ENCODE results near the gene YWHAE.

YWHAE gene

GRCh38 chr17:1304962-1305563, 95.0 kb downstream of the YWHAE start:
- DNase-seq, result no peak
- peaks cover 51% of the 10 kb centered on the region for H3K4me1 Mint-ChIP-seq
- peaks cover 29% of the 10 kb centered on the region for H3K27me3 Mint-ChIP-seq (ENCODE audit: low read depth, poor library complexity)
- no peak for TF ChIP-seq CTCF (IDR thresholded peaks at IDR 0.05)
- no peak overlapping the region for H3K27ac Mint-ChIP-seq
- H3K4me3 Mint-ChIP-seq, result no peak overlapping the region
- H3K36me3 Mint-ChIP-seq (ENCODE audit: low read depth), result no peaks in the 10 kb centered on the region
- H3K9me3 Mint-ChIP-seq, result peaks cover 7% of the 10 kb centered on the region

DNA sequence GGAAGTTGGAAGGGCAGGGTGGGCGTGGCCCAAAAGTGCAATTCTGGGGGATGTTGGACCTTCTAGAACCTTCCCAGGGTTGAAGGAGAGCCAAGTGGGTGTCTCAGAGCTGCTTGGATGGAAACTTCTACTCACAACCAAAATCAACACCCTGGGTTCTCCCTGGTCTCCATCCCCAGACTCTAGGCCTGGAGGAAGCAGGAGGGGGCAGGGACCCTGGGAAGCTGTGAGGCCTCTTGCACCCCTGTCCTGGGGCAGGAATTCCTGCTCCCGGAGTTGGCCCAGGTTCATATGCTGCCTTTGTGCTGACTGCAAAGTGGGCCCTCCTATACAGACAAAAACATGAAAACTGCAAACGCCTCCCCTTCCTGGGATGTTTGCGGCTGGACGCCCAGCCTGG, 95.5 kb downstream of the YWHAE start:
- DNase-seq, result no peak
- Mint-ChIP-seq H3K4me3 (no peak overlapping the region), H3K9me3 (peaks cover 7% of the 10 kb centered on the region), H3K36me3 (ENCODE audit: low read depth) (no peaks in the 10 kb centered on the region), H3K4me1 (peaks cover 55% of the 10 kb centered on the region), H3K27me3 (ENCODE audit: low read depth, poor library complexity) (peaks cover 29% of the 10 kb centered on the region), H3K27ac (no peak overlapping the region)
- TF ChIP-seq CTCF (IDR thresholded peaks at IDR 0.05), result no peak

DNA sequence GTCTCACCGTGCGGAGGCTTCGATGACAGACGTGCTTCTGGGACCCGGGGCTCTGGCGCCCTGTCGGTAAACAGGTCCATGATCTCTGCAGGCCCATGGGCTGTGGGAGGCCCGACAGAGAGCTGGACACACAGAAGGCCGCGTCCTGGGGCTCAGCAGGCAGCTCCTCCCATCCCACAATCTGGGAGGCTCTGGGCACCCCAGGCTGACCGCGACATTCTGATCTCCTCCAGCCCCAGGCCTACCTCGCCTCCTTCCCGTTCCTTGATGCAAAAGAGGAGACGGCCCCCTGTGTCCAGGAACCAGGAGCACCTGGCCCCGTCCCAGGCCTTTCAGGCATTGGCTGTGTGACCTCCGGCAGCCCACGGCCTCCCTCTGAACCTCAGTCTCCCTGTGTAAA, 97.3 kb downstream of the YWHAE start:
- no peak for TF ChIP-seq CTCF (IDR thresholded peaks at IDR 0.05)
- DNase-seq, result no peak
- Mint-ChIP-seq H3K27ac (no peak overlapping the region), H3K4me1 (peaks cover 62% of the 10 kb centered on the region), H3K9me3 (peaks cover 7% of the 10 kb centered on the region), H3K36me3 (ENCODE audit: low read depth) (no peaks in the 10 kb centered on the region), H3K4me3 (no peak overlapping the region), H3K27me3 (ENCODE audit: low read depth, poor library complexity) (peaks cover 38% of the 10 kb centered on the region)

DNA sequence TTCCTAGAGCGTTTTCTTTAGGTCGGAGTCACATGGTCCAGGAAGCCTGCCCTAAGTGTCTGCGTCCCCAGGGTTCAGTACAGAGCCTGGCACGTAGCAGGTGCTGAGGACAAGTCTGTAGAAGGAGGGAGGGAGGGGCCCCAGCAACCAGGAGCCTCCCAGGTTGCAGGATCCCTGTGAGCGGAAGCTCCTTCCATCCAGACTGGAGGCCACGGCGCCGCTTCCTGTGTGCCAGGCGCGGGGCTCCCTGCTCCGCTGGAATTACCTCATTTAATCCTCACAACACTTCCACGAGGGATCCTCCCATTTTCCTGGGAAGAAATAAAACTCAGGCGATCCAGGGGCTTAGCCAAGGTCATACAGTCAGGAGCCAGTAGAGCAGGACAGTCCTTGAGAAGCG, 98.5 kb downstream of the YWHAE start:
- Mint-ChIP-seq H3K27me3 (ENCODE audit: low read depth, poor library complexity) (peaks cover 38% of the 10 kb centered on the region), H3K9me3 (peaks cover 2% of the 10 kb centered on the region)

DNA sequence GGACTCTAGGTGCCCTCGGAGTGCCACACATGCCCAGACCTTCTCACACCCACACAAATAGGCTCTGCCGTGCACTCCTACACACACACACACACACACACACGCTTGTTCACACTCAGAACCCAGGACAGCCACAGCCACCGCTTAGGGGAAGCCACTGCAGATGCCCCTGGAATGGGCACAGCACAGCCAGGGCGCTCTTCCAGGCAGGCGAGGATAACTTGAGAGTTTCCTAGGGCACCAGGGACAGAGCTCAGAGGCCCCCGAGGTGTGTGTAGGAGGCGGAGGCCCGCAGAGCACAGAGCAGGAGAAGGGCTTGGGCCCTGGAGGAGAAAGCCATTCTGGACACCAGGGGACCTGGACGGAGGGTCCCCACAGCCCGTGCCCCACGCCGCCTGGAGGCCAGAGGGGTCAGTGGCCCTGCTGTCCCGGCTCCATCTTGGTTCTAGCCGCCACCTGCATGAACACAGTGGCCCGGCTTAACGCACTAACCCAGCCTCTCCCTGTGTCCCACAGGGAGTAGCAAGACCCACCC, 99.6 kb downstream of the YWHAE start:
- Mint-ChIP-seq H3K27ac (peak overlapping the region; percentile 71), H3K9me3 (no peaks in the 10 kb centered on the region), H3K27me3 (ENCODE audit: low read depth, poor library complexity) (peaks cover 37% of the 10 kb centered on the region), H3K4me3 (no peak overlapping the region), H3K36me3 (ENCODE audit: low read depth) (no peaks in the 10 kb centered on the region), H3K4me1 (peaks cover 51% of the 10 kb centered on the region)
- TF ChIP-seq CTCF (IDR thresholded peaks at IDR 0.05), result no peak
- DNase-seq, result no peak

More for the DNA sequence above, 98.5 kb downstream of the YWHAE start:
- TF ChIP-seq CTCF (IDR thresholded peaks at IDR 0.05), result no peak
- Mint-ChIP-seq H3K27ac (no peak overlapping the region), H3K4me3 (no peak overlapping the region), H3K4me1 (peaks cover 58% of the 10 kb centered on the region), H3K36me3 (ENCODE audit: low read depth) (no peaks in the 10 kb centered on the region)
- no peak for DNase-seq
